DMS79 treated with DMSO at 0.1 percent for 48 hours (cell line): Measurements from ENCODE around the gene STAU1.
"Not testable (repeated sequence)": the region's sequence is repeated elsewhere in the genome, so short reads cannot be mapped to it uniquely, and the experiment has no call there.

ENCODE experiments used
- DNase-seq: peaks from one replicate; lab custom pipeline; 2025; lab: John Stamatoyannopoulos, UW

The STAU1 gene

DNA sequence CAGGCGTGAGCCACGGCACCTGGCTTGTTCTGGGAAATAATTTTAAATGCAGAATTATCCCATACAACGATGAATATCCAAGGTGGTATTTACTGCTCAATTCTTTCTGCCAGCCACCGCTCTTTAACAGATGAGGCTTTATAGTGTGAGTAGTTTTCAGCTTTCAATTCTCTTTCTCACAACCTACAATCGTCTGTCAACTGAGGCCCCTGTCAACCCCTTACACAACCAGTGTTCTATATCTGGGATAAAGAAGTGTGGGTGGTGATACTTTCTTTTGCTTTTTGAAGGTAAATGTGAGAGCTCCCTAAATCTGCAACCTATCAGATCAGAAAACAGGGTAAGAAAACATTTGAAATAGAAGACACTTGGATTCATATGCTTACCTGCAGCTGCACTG, 22.5 kb downstream of the STAU1 start:
- DNase-seq: no peak

DNA sequence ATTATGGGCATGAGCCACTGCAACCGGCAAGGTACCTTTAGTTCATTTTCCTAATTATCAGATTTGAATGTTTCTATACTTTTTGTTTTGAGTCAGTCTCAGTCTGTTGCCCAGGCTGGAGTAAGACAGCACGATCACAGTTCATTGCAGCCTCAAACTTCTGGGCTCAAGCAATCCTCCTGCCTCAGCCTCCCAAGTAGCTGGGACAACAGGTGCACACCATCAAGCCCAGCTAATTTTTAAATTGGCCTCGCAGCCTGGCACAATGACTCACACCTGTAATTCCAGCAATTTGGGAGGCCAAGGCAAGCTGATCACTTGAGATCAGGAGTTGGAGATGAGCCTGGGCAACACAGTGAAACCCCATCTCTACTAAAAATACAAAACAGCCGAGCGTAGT, 24.4 kb downstream of the STAU1 start:
- DNase-seq: no peak

GRCh38 chr20:49161428-49162152, 26.5 kb downstream of the STAU1 start:
- DNase-seq: no peak

DNA sequence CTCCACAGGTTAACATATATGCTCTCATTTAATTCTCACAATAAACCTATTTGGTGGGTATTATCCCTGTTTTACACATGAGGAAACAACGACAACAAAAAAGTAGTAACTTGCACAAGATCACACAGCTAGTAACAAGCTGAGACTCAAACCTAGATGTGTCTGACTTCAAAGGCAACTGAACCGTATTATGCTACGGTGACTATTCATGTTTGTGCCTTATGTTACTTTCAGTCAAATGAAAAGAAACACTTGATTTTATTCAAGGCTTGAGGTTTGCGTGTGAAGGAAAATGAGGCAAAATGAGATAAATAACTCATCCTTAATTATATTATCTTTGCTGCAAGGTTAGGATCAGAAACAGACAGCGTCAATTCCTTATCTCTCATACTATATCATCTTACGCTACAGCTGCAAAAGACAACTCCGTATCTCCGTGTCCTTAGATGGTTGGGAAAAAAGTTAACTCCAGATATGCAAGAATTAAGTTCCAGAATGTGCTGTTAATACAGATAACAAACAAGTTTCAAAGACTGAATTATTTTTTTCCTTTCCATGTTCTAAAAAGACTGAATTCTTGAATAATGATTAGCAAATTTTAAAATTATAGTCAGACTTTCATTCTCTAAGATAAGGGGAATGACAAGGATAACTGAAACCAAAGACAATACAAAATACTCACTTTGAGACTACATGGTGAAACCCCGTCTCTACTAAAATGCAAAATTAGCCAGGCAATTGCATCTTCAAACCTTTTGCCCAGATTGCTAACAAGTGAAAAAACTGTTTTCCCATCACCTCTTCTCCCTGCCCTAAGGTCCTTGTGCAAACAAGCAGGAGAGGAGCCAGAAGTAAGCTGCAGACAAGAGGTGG, 27.8 kb downstream of the STAU1 start:
- no peak for DNase-seq

DNA sequence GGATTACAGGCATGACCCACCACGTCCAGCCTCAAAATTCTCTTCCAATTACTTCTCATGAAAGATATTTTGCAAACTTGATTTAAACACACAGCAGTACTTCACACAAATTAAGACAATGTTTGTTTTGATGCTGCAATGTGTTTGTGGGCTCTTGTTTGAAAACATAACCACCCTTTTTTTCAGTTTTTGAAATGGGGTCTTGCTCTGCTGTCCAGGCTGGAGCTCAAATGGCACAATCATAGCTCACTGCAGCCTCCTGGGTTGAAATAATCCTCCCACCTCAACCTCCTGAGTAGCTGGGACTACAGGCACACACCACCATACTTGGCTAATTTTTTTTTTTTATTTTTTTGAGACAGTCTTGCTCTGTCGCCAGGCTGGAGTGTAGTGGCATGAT, 31.0 kb downstream of the STAU1 start:
- no peak for DNase-seq

GRCh38 chr20:49156481-49156880, 31.7 kb downstream of the STAU1 start:
- no peak for DNase-seq

DNA sequence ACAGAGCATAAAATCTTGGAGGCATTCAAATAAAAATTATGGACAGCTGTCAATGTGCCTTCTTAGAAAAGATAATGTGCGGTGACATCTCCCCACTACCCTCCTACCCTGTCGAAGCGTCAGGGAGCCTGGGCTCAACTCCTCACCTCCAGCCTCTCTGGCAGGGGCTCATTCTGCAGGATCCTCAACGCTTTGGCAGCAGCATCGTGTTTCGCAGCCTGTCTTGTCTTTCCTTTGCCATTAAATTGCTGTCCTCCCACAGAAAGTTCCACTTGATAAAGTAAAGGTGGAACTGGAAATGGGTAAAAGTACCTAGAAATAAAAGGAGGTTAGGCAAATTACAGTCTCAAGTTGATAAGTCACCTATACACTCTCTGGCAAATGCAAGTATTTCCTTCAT, 36.7 kb downstream of the STAU1 start:
- DNase-seq: no peak

- DNase-seq: no peak
These were observed 38.7 kb downstream of the STAU1 start for GRCh38 chr20:49149281-49150045.

DNA sequence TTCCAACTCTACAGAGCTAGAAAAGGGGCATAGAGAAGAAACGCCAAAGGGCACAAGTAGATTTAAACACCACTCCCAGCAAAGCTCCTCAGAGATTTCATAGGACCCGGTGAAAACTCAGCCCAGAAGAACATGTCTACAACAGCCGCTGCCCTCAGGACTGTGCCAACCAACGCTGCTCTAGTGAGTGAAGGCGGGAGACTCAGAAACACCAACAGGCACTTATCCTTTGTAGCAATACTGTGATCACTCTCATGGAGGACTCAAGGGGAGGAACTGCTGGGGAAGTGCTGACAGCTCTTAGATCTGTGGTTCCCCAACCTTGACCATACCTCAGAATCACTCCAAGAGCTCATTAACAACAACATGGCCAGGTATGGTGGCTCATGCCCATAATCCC, 39.5 kb downstream of the STAU1 start:
- no peak for DNase-seq

DNA sequence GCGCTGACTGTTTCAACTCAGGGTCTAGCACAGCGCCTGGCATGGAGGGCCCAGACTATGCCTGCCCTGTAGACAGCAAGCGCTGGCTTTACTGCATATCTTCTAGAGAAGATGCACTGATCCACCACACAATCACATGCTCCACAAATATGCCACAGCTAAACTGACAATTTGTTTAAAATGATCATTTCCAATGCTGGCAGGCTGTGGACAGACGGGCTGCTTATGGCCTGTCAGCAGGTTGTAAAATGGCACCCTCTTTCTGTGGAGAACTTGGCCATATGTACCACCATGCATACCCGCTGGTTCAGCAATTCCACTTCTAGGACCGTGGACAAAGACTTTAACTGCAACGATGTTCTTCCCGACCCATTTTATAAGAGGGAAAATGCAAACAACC, 40.8 kb downstream of the STAU1 start:
- DNase-seq: no peak

DNA sequence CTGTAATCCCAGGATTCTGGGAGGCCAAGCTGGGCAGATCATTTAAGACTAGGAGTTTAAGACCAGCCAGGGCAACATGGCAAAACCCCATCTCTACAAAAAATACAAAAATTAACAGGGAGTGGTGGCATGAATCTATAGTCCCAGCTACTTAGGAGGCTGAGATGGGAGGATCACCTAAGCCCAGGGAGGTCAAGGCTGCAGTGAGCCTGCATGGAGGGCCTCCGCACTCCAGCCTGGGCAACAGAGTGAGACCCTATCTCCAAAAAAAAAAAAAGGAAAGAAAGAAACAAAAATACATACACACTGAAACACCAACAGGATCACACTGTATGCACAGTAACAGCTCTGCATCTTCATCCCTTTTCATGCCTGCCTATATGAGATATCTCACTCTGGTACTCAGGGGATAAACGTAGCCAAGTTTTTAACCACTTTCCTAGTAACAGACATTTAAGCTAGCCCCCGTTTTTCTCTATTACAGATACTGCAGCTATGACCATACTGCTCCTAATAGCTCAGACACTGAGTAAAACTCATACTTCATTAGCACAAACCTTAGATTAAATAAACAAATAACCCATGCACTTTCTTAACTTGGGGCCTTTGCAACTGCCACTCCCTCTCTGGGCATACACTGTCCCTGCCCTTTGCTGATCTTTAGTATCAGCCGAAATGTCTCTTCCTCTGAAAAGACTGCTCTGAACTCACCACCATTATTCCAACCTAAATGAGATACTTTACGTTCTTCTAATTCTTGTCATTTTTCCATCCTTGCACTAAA, 41.5 kb downstream of the STAU1 start:
- no peak for DNase-seq

- DNase-seq: no peak
These were observed 47.3 kb downstream of the STAU1 start for GRCh38 chr20:49140834-49141233.

DNA sequence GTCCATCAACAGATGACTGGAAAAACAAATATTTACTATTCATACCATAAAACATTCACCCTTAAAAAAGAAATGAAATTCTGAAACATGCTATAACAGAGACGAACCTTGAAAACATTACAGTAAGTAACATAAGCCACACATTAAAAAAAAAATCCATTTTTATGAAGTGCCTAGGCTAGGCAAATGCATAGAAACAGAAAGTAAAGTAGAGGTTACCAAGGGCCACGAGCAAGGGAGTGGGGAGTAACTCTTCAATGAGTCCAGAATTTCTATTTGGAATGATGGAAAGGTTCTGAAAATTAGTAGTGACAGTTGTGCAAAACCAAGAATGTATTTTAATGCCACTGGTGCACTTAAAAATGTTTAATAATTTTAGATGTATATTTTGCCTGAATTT, 47.7 kb downstream of the STAU1 start:
- DNase-seq: no peak

GRCh38 chr20:49138431-49138830, 49.7 kb downstream of the STAU1 start:
- no peak for DNase-seq

DNA sequence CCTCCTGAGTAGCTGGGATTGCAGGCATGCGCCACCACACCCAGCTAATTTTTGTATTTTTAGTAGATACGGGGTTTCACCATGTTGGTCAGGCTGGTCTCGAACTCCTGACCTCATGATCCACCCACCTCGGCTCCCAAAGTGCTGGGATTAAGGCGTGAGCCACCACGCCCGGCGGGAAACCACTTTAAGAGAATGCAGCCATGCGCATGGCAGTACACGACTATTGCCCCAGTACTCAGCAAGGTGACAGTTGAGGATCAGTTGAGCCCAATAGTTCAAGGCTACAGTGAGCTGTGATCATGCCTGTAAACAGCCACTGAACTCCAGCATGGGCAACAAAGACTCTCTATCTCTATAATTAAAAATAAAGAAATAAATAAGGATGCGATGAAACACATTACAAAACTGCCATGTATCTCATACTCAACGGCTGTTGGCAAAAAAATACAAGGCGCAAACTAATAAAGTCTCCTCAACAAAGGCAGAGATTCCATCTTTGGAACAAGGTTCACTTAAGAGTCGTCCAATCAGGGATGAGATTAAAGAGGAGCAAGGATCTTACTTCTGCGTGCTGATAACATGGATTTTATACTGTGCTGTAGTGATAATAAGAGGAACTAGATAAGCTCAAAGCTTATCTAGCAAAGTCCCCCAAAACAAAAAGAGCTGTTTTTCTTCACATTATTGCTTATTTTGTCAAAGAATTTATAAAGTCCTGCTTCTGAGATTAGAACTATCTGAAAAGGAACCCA, 51.1 kb downstream of the STAU1 start:
- no peak for DNase-seq

GRCh38 chr20:49134797-49135196, 53.3 kb downstream of the STAU1 start:
- DNase-seq: not testable (repeated sequence)

GRCh38 chr20:49133571-49133970, 54.6 kb downstream of the STAU1 start:
- no peak for DNase-seq

DNA sequence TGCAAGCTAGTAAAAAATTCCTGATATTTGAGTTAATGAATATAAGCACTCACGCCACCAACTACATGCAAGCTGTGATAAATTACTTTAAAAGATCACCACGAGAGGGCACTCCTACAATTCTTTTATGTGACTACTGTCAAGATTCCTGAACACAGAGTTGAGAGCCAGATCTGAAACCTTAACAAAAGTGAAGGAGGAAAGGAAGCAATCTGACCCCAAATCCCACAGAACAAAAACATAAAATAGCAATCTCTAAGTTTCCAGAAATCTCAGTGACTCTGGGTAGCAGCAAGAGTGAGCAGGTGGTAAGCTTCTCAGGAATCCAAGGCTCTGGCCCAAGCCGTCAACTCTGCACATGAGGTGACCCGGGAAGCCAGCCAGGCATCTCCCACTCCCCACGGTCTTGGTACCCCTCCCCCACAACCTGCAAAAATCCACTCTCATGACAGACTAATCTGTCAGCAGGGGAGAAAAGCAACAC, 55.1 kb downstream of the STAU1 start:
- DNase-seq: peak; percentile 20

DNA sequence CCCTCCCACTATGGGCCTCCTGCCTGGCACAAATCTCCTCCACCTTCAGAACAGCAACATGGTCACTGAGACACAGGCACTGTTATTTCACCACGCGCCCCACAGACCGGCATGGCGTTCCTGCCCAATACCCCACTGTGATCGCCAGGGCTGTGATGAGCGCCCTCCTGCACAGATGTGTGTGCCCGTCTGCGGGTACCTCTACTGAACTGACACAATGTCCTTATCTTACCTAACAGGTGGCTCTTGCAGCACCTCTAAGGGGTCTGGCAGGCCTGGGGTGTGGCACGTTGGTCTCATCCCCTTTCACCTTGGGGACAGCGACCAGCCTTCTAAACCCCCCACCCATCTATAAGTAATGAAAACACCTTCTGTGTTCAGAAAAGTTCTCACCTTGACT, 64.2 kb downstream of the STAU1 start:
- no peak for DNase-seq

DNA sequence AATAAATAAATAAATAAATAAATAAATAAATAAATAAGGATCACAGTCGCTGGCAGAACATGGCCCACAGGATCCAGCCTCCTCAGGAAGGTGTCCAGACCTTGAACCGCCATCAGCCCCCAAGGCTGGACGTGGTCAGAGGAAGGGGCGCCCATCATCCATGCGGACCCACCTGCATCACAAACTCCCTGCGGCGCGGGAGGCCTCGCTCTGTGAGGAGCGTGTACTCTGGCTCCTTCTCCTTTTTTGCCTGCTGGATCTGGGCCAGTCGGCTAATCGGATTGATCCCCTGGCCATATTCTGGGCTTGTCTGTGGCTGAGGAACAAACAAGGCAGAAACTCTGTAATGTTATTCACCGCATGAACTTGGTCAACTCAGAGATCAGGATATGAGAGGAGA, 65.2 kb downstream of the STAU1 start:
- no peak for DNase-seq

DNA sequence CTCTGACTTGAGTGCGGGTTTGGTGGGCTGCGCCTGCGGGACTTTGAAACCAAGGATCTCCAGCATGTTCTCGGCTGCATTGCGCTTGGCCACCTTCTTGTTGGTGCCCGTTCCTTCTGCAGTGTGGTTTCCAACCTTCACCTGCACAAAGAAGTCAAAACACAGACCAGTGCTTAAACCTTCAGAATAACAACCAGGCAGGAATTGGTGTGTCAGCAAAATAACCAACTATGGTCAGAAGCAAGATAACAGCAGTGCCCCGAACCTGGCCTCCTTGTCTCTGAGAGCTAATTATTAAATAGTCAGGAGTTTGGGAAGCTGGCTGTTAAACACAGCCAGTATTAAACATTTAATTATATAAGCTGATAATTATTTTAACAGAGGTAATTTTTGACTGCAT, 68.1 kb downstream of the STAU1 start:
- no peak for DNase-seq
